HG03175 (cell line): Measurements from ENCODE around the gene GOLGA8A.
A peak's percentile ranks its signal among the peaks of the same experiment; 100 is the strongest.
"Not testable (repeated sequence)": the region's sequence is repeated elsewhere in the genome, so short reads cannot be mapped to it uniquely, and the experiment has no call there.

Source experiments
- ATAC-seq: cut with Tn5 transposase; IDR thresholded peaks from one replicate; pipeline ENCODE4 v1.9.1; 2021; ENCODE audit warnings: mild to moderate bottlenecking, moderate library complexity; ENCODE audit not compliant: unreplicated experiment

GOLGA8A gene, protein sequence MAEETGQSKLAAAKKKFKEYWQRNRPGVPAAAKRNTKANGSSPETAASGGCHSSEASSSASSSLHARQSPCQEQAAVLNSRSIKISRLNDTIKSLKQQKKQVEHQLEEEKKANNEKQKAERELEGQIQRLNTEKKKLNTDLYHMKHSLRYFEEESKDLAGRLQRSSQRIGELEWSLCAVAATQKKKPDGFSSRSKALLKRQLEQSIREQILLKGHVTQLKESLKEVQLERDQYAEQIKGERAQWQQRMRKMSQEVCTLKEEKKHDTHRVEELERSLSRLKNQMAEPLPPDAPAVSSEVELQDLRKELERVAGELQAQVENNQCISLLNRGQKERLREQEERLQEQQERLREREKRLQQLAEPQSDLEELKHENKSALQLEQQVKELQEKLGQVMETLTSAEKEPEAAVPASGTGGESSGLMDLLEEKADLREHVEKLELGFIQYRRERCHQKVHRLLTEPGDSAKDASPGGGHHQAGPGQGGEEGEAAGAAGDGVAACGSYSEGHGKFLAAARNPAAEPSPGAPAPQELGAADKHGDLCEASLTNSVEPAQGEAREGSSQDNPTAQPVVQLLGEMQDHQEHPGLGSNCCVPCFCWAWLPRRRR

DNA sequence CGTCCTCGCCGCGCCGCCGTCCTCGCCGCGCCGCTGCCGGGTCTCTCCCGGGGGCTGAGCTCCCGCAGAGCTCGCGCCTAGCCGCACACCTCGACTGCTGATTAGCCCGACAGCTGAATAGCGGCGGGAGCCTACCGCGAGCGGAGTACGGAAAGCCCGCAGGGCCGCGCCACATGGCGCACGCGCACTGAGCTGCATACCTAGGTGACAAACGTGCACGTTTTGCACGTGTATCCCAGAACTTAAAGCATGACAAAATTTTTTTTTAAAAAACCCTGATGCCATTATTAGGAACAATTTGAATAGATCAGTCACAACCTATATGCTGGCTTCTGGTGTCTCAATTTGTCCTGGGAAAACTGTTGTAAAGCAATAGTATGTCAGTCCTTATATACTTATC lies at the start of gene GOLGA8A:
Gene GOLGA8A, minus strand, starts transcription at position 122 of the 400 bp plus-strand sequence. CDS start 48,117 bp downstream, outside the sequence.
- peak; percentile 78 for ATAC-seq

DNA sequence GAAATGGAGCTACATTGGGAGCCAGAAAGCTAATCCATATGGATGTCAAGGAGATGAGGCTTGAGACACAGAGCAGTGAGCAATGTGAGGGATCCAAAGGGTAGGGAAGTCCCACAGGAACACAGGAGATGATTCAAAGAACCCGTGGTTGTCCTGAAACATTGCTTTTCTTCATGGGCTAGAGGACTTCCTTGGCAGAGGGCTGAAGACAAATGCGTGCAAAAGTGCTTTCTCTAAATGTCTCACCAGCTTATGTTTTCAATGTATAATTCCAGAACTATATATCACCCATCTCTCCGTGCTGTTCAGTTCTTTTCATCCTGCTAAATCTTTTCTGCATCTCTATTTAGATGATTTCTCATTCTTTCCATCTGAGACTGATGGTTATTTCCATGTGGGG lies 46.0 kb upstream of the GOLGA8A start:
- no peak for ATAC-seq

DNA sequence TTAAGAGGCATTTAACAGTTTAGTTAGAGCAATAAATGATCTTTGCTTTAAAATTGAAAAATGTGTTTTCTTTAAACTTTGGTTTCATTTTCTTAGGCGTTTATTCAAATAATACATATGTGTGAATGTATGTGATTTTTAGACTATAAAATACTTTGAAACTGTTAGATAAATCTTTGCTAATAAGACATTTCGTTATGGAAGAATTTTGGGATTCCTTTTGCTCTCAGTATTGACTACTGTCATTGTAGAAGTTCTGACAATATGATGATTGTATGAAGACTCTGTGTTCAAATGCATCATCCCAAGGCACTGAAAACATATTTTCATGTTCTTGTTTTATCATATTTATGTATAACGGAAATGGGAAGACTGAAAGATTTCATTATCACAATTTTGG lies 43.8 kb upstream of the GOLGA8A start:
- ATAC-seq = no peak

DNA sequence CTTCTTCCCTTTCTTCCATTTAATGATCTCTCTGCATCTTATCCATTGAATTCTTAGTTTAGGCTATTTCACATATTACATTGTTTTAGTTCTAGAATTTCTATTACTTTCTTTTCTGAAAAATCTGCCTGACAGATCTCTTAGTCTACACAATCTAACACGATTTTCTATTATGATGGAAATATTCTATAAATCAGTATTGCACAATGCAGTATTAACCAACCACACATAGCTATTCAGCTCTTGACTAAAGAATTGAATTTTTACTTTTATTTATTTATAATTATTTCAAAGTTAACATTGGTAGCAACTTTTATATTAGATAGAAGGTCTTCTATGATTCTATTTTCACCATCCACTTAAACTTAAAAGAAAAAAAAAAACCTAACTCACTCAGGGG lies 36.2 kb upstream of the GOLGA8A start:
- ATAC-seq = no peak

DNA sequence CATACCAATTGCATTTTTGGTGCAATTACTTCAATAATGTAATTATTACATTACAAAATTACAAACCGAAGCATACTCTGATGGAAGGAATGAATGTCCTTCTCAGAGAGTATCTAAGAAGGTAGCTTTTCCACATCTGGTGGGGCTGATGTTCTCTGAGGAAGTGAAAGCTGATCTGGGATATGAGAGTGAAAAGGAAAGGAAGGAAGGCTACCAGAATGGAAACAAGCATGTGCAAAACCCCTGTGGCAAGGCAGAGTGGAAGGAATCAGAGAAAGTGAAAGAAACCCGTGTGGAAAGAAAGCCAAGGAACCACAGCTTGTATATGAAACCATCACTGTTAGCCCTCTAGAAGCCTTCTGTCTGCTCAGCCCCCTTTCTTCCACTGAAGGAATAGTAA lies 35.3 kb upstream of the GOLGA8A start:
- ATAC-seq = no peak

DNA sequence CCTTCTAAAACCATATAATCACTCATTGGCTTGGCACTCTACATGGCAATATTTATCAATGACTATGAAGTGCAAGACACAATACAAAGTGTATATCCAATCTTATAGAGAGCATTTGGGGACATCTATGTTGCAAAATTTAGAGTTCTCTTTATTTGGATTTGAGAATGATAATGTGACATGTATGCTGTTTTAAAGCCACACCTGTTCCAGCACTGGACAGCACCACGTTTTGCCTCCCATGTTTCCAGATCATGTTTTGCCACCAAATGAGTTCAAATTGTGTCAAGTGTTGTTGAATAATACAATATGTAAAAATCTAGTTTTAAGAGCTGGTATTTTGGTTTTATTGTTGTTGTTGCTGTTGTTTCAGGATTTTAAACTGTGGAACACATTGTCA lies 33.3 kb upstream of the GOLGA8A start:
- no peak for ATAC-seq

DNA sequence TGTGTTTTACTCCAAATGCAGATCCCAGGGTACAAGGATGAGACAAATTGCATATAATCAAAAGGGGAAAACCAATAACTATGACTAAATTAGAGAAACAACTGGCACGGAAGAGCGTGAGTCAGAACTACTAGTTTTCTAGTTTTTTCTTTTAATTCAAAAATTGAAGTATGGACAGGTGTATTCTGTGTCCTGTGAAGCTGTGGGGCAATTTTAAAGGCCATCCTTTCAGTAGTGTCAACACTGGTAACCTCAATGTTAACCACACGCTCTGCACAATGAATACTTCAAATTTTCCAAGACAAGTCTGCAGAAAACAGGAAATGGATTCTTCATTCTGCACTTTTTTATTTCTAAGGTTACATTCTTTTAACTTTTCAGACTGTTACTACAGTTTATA lies 32.5 kb upstream of the GOLGA8A start:
- no peak for ATAC-seq

DNA sequence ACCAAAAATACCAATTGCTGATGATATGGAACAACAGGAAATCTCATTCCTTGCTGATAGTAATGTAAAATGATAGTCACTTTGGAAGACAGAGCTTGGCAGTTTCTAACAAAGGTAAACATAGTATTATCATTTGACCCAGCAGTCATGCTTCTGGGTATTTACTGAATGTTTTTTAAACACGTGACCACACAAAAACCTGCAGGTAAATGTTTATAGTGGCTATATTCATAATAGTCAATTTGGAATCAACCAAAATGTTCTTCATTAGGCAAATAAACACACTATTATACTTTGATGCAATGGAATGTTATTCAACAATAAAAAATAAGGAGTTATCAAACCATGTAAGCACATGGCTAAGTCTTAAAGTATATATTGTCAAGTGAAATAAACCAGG lies 24.1 kb upstream of the GOLGA8A start:
- no peak for ATAC-seq

DNA sequence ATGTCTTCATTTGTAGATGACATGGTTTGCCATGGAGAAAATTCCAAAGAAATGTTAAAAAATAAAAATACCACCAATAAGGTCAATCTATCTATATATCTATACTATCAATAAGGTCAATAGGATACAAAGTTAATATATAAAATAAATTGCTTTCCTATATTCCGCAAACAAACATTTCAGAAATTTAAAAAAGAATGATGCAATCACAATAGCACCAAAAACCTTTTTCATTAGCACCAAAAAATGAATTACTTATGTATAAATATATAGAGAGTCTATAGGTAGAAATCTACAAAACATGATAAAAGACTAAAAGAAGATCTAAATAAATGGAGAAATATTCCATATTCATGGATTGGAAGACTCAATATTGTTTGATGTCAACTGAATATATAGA lies 22.8 kb upstream of the GOLGA8A start:
- no peak for ATAC-seq

DNA sequence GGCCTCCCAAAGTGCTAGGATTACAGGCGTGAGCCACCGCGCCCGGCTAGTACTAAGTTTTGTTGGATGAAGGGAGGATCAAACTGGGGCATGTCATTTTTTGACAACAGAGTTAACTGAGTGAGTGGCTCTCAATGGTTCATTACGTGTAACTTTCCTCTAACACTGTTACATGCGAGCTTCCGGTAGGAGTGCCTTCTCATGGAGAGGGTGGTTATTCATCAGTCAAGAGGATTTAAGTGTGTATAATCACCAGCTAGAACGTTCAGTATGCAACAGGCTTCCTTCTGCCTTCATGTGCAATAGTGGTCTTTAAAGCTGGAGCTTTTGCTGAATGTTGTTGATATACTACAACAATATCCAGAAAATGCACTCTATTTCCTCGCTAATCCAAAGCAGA lies 19.1 kb upstream of the GOLGA8A start:
- ATAC-seq = no peak

DNA sequence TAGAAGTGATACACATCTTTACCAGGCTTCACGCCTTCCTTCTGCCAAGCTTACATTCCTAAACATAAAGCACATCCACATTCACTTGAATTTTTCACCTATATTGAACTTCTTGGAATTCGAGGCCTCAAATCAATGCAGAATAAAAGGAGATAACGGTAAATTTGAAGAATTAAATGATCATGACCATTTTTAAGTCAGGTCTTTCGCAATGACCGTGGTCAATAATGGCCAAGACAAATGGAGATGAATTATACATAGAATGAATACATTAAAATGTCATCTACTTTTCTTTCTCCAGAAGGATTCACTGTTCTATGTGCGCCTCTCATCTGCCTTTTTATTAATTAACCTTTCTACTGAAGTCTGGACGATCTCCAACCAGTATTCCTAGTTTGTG lies 5.3 kb upstream of the GOLGA8A start:
- ATAC-seq = no peak

DNA sequence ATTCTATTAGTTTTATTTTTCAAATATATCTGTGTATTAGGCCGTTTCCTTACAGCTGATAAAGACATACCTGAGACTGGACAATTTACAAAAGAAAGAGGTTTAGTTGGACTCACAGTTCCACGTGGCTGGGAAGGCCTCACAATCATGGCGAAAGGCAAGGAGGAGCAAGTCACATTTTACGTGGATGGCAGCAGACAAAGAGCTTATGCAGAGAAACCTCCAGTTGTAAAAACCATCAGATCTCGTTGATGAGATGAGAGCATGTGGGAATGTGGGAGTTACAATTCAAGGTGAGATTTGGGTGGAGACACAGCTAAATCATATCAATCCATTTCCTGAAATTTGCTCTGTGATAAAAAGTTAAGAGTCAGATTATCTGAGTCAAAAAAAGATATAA lies 2.3 kb upstream of the GOLGA8A start:
- no peak for ATAC-seq

DNA sequence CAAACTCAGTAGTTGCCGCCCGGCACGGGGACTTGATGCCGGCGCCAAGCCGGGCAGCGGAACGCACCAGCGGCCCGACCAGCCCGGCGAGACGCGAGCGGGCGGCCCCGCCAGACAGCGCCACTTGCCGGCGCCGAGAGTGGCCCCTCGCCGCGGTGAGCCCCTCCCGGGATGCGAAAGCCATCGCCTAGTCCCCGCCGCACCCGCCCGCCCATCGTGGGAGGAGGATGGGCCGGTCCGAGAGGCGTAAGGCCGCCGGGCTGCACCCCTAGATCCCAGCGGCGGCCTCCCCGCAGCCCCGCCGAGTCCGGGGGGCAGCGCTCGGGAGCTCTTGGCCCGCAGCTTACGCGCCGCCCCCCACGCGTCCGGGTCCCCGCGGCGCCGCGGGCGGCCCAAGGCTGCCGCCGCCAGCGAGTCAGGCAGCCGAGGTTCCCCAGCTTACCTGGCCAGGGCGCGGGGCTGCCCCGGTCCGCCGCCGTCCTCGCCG lies 609 bp downstream of the GOLGA8A start:
- peak; percentile 61 for ATAC-seq

DNA sequence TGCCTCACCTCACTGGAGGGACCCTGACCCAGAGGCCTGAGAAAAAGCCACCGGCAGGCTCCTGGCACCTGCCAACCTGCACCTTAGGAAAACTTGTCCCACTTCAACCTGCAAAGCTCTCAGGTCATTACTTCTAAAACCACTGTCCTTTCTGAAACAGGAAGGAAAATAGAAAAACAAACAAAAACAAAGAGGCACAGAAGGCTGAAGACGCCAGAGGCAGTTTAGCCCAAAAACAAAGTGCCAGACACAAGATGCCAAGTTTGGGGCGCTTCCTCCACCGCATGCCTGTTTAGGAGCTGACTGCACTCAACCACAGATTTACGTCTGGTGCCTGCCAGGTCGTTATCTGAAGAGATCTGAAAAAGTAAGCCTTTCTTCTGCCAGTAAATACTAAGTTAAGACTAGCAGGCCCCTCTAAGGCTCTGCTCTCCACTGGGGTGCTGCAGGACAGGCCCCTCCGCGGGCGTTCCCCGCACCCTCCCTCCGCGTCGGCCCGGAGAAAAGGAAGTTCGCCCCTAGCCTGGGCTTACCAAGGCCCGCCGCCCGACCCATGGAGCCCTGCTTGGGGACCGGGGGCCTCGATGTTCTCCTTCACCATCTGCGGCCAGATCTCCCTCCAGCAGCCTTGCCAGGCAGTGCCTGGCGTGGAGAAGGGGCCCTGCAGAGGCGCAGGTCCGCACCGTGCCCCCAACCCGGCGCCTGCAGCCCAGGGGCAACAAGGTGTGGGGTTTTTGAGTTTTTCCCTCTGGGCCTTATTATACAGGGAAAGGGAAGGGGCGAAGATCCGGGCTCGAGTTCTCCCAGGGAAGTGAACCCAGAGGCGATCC lies 1.3 kb downstream of the GOLGA8A start:
- ATAC-seq = peak; percentile 31

DNA sequence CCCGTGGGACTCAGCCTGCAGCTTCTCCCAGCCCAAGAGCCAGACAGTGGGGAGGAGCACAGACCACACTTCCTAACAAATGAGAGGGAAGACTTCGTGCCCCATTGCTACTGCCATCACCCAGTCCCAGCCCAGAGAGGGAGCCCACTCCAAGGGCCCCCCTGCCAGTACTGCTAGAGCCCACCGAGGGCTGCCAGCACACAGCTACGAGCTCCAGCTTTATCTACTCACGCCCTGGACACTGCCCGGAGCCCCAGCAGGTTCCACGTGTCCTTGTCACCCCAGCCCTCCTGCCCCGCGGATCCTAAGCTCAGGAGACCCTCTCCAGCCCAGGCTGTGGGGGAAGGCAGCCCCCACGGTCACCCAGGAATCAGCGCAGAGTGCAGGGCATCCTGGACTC lies 1.9 kb downstream of the GOLGA8A start:
- ATAC-seq = no peak

DNA sequence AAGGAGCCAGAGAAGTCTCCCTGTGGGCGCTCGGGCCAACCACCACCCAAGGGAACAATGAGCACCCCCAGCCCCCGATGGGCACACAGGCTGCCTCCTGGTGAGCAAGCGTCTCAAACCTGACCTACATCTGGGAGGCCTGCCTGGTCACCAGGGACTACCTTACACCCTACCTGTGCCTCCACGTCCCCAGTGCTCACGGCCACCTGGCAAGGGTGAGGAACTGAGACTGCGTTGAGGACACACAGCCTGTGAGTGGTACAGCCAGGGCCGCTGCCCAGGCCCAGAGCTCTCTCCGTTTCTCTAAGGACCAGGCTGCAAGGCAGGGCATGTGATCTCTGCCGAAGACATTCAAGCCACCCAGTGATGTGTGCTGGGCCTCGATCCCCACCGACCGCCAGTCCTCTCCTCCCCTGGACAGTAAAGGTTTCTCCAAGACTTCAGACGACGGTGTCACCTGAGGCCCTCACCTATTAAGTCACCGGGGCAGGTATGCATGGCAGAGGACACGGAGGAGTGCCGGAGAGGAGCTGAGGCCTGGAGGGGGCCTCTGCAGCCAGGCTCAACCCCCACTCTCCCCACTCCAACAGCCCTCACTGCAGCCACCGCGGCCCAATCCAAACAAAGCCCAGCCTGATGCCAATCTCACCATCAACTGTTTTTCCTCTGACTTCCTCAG lies 2.8 kb downstream of the GOLGA8A start:
- ATAC-seq = no peak

DNA sequence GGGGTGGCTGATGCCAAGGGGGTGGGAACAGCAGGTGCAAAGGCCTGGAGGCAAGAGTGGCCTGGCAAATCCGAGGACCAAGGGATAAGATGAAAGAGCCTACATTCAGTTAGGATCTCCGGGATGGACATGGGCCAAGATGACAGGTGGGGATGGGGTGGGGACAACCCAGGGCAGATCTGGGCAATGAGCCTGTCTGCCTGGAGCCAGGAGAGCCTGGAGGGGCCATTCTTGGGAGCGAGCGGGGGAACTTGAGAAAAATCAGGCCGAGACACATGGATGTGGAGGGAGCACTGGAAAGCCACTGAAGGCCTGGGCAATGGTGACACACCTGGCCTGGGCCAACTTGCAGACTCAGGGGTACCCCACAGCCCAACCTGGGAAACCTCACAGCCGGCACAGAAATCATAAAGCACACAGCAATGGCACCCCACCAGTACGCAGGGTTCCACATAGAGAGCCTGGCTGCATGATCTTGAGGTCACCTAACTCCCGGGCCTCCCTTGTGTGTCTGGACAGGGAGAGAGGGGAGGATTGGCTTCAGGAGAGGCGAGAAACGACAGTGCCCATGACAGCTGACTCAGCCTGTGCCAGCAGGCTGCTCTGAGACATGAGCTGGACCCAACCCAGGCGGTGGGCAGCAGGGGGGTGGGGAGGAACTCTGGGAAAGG lies 3.5 kb downstream of the GOLGA8A start:
- ATAC-seq = not testable (repeated sequence)

DNA sequence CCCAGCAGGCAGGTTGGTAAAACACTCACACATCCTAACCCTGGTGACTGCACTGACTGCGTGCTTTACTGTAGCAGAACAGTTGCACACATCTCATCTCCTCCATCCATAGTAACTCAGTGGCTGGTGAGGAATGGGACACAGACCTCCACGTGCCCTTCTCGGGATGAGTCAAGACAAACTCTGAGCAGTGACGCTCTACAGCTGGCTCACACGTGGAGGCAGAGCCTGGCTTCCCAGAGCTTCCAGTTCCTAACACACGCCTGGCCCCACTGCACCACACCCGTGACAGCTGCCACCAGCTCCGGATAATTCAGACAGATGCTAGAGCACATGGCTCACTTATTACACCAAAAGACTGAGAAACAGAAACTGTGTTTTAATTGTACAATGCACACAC lies 7.0 kb downstream of the GOLGA8A start:
- not testable (repeated sequence) for ATAC-seq

DNA sequence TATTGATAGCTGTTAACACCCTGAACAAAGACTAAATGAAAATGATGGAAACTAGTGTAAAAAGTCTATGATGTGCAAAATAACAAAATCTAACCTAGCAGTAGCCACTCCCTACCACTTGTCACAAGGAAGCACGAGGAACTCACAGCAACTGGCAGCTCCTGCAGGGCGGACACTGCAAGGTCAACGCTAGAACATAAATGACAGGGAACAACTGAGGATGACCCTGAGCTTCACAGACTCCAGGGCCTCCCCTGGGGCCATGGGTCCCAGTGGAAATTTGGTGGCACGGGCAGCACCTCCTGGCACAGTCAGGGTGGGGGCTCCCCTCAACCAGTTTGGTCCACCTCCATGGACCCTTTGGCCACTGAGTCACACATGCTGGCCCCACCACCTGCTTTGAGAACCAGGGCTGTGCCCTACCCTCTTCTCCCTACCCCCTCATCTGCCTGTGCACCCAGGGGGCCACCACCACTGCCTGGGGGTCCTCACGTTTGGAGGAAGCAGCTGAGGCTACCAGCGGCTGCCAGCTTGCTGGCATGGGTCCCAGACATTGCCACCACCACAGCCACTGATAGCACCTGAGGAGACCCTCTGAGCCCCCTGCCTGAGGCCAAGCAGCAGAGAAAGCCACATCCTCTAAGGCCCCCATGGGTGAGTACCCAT lies 14.1 kb downstream of the GOLGA8A start:
- ATAC-seq = not testable (repeated sequence)

DNA sequence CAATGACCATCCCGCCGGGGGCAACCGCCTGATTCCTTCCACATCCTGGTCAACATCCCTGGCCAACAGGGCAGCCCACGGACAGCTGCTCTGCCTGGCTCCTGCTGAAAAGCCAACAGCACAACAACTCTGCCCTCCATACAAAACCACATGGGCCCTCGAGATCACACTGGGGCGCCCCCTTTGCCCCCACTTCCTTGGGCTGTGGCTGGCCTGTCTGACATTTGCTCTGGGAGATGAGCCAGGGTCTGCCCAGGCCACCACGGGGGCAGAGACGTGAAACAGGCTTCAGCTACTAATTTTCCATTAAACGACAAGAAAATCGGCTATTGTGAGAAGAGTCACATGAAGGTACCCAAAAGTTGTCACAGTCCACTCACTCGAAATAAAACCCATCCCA lies 16.7 kb downstream of the GOLGA8A start:
- ATAC-seq = not testable (repeated sequence)
